Gastroesophageal sphincter (tissue), 4 donors: ENCODE data around the gene ETV6. TPM values are rescaled to one million over a fixed set of nuclear protein-coding genes. Genes with fewer than 3 reads are reported as not detected.

ENCODE experiments used
- ATAC-seq: fragments of 150-250 bp; one replicate; pipeline ENCODE4 v1.9.1; 2016; ENCODE audit warnings: mild to moderate bottlenecking, moderate library complexity
- H3K27ac ChIP-seq, 4 donors: fragments of 200-600 bp; sonication (generic) in 3 of 4; 1 replicate in 3 of 4; 2 replicates in 1 of 4; pipeline ENCODE4 v1.5.1; 2016 to 2019
- H3K27me3 ChIP-seq: fragments of 200-600 bp; sonication (generic); one replicate; pipeline ENCODE4 v1.5.1; 2019
- H3K36me3 ChIP-seq, 2 donors: fragments of 200-600 bp; sonication (generic); one replicate each; pipeline ENCODE4 v1.5.1; 2019; ENCODE audit warnings: control low read depth in 1 of 2
- H3K4me1 ChIP-seq, 3 donors: fragments of 200-600 bp; sonication (generic); 1 replicate in 2 of 3; 2 replicates in 1 of 3; pipeline ENCODE4 v1.5.1; 2016 to 2019; ENCODE audit warnings: control low read depth in 2 of 3
- H3K4me3 ChIP-seq, 2 donors: fragments of 200-600 bp; sonication (generic); one replicate each; pipeline ENCODE4 v1.5.1; 2019; ENCODE audit warnings: mild to moderate bottlenecking in 1 of 2, moderate library complexity in 1 of 2
- H3K9me3 ChIP-seq, 3 donors: fragments of 200-600 bp; sonication (generic); one replicate each; pipeline ENCODE4 v1.5.1; 2017 to 2019; ENCODE audit warnings: control low read depth in 2 of 3
- CTCF ChIP-seq, 4 experiments: fragments of 200-600 bp in 2 of 4; fragments of 450-650 bp in 2 of 4; sonication (generic) in 1 of 4; IDR thresholded peaks; one replicate each; pipeline ENCODE4 v1.5.1; 2017 to 2019; ENCODE audit warnings: antibody characterized with exemption in 4 of 4, mild to moderate bottlenecking in 2 of 4, moderate library complexity in 2 of 4
- EP300 ChIP-seq: sonication (generic); formaldehyde crosslinking; IDR thresholded peaks from one replicate; pipeline ENCODE4 v1.6.1; 2017; ENCODE audit warnings: antibody characterized with exemption, mild to moderate bottlenecking
- POLR2A ChIP-seq, 2 donors: fragments of 450-650 bp; IDR thresholded peaks; one replicate each; pipeline ENCODE4 v1.6.1; 2017; ENCODE audit warnings: antibody characterized with exemption in 2 of 2, mild to moderate bottlenecking in 2 of 2, moderate library complexity in 1 of 2
- POLR2AphosphoS5 ChIP-seq: sonication (generic); formaldehyde crosslinking; IDR thresholded peaks from one replicate; pipeline ENCODE4 v1.6.1; 2017; ENCODE audit warnings: antibody characterized with exemption
- WGBS, 2 donors: methylation state at CpG; one replicate each; pipeline ENCODE4 v1.1.5; 2018; ENCODE audit warnings: low coverage in 1 of 2; 5-methylcytosine and 5-hydroxymethylcytosine counted together
- total RNA-seq, 4 donors: library from RNA; depleted of rRNA; stranded (reverse); fragments of >200 nt; gene quantifications; one replicate each; pipeline ENCODE4 v1.1.0, GENCODE V29; 2016

The ETV6 gene
- total RNA-seq, 4 donors from 2014 or later, result 18.7 to 30.1 (median 21.1) TPM

GRCh38 chr12:11684811-11685210 is 35.3 kb downstream of the ETV6 start:
- H3K9me3 ChIP-seq, result no peaks in the 10 kb centered on the region
- TF ChIP-seq POLR2AphosphoS5, result no peak
- TF ChIP-seq POLR2A (IDR thresholded peaks at IDR 0.05), result no peak
- no peak for TF ChIP-seq EP300
- TF ChIP-seq CTCF (IDR thresholded peaks at IDR 0.05), result no peak
- no peak overlapping the region for H3K4me3 ChIP-seq
- ATAC-seq, result no peak
- no peaks in the 10 kb centered on the region for H3K36me3 ChIP-seq
- H3K4me1 ChIP-seq, result peaks cover 10 to 84% (median 30%) of the 10 kb centered on the region in 3 donors
- WGBS, 2 donors, result 81 to 84% methylated on average over 7 of the region's 7 CpGs
- H3K27me3 ChIP-seq, result no peaks in the 10 kb centered on the region
- H3K27ac ChIP-seq, result peak overlapping the region in 1 of 4 donors; percentile 40

GRCh38 chr12:11685316-11685715 is 35.8 kb downstream of the ETV6 start:
- Histone ChIP-seq H3K4me1 (peaks cover 10 to 85% (median 27%) of the 10 kb centered on the region in 3 donors), H3K36me3 (no peaks in the 10 kb centered on the region), H3K27me3 (no peaks in the 10 kb centered on the region), H3K27ac (peak overlapping the region in 1 of 4 donors; percentile 12), H3K4me3 (no peak overlapping the region), H3K9me3 (no peaks in the 10 kb centered on the region)
- TF ChIP-seq POLR2AphosphoS5 (no peak), EP300 (no peak), CTCF (IDR thresholded peaks at IDR 0.05) (no peak), POLR2A (IDR thresholded peaks at IDR 0.05) (no peak)
- WGBS, 2 donors, result 44 to 66% methylated on average over 3 of the region's 3 CpGs
- no peak for ATAC-seq

GRCh38 chr12:11685716-11686115 is 36.2 kb downstream of the ETV6 start:
- Histone ChIP-seq H3K36me3 (no peaks in the 10 kb centered on the region), H3K9me3 (no peaks in the 10 kb centered on the region), H3K27me3 (no peaks in the 10 kb centered on the region), H3K27ac (peak overlapping the region in 1 of 4 donors; percentile 12), H3K4me1 (peaks cover 10 to 81% (median 27%) of the 10 kb centered on the region in 3 donors), H3K4me3 (no peak overlapping the region)
- WGBS, 2 donors, result 0 to 31% methylated on average over 2 of the region's 2 CpGs
- no peak for ATAC-seq
- TF ChIP-seq POLR2AphosphoS5 (no peak), EP300 (no peak), CTCF (IDR thresholded peaks at IDR 0.05) (no peak), POLR2A (IDR thresholded peaks at IDR 0.05) (no peak)

- H3K4me1 ChIP-seq, result peaks cover 10 to 77% (median 27%) of the 10 kb centered on the region in 3 donors
- TF ChIP-seq POLR2AphosphoS5 (no peak), CTCF (IDR thresholded peaks at IDR 0.05) (no peak), EP300 (no peak), POLR2A (IDR thresholded peaks at IDR 0.05) (no peak)
These were observed 36.6 kb downstream of the ETV6 start for GRCh38 chr12:11686120-11686519.

GRCh38 chr12:11687528-11687927 is 38.1 kb downstream of the ETV6 start:
- no peak for ATAC-seq
- no peaks in the 10 kb centered on the region for H3K27me3 ChIP-seq
- H3K9me3 ChIP-seq, result no peaks in the 10 kb centered on the region
- peaks cover 10 to 80% (median 27%) of the 10 kb centered on the region in 3 donors for H3K4me1 ChIP-seq
- no peak for TF ChIP-seq EP300
- no peak for TF ChIP-seq POLR2A (IDR thresholded peaks at IDR 0.05)
- no peak for TF ChIP-seq POLR2AphosphoS5
- TF ChIP-seq CTCF (IDR thresholded peaks at IDR 0.05), result no peak
- 25 to 42% methylated on average over 2 of the region's 2 CpGs for WGBS, 2 donors
- no peak overlapping the region for H3K4me3 ChIP-seq
- no peaks in the 10 kb centered on the region for H3K36me3 ChIP-seq
- H3K27ac ChIP-seq, result peak overlapping the region in 1 of 4 donors; percentile 58

More at GRCh38 chr12:11686120-11686519, 36.6 kb downstream of the ETV6 start:
- Histone ChIP-seq H3K27me3 (no peaks in the 10 kb centered on the region), H3K36me3 (no peaks in the 10 kb centered on the region), H3K9me3 (no peaks in the 10 kb centered on the region), H3K4me3 (no peak overlapping the region), H3K27ac (peak overlapping the region in 1 of 4 donors; percentile 12)
- ATAC-seq, result no peak
- 44 to 79% methylated on average over 2 of the region's 2 CpGs for WGBS, 2 donors
